ENCODE results near the gene CLDN20. TPM values are rescaled to one million over a fixed set of nuclear protein-coding genes. Genes with fewer than 3 reads are reported as not detected.

Gene CLDN20
- total and polyA plus RNA-seq, 7 experiments from 2014 or later = not detected

- Histone ChIP-seq H3K4me1 (ENCODE audit: control insufficient read depth in 2 of 2, insufficient read depth in 2 of 2, low read length in 2 of 2) (peaks cover 0 to 16% of the 10 kb centered on the region in 2 donors), H3K4me3 (ENCODE audit: low read length) (no peak overlapping the region), H3K27ac (ENCODE audit: low read depth, low read length) (no peak overlapping the region), H3K36me3 (ENCODE audit: control insufficient read depth in 2 of 3, insufficient read depth in 3 of 3, low read length in 3 of 3) (no peaks in the 10 kb centered on the region), H3K9me3 (ENCODE audit: control insufficient read depth in 2 of 3, low read length in 3 of 3) (no peaks in the 10 kb centered on the region), H3K27me3 (ENCODE audit: control insufficient read depth in 2 of 2, insufficient read depth in 2 of 2, low read length in 2 of 2) (no peaks in the 10 kb centered on the region)
- ATAC-seq = no peak
- Mint-ChIP-seq H3K27ac (no peak overlapping the region), H3K4me1 (peaks cover 7 to 21% (median 18%) of the 10 kb centered on the region in 7 donors), H3K9me3 (peaks cover 0 to under 1% (median 0%) of the 10 kb centered on the region in 11 donors), H3K27me3 (peaks cover 0 to under 1% (median 0%) of the 10 kb centered on the region in 5 donors), H3K4me3 (no peak overlapping the region), H3K36me3 (no peaks in the 10 kb centered on the region)
- DNase-seq = no peak
- intact Hi-C loops (cut with micrococcal nuclease) = loop anchor here (5.0 kb wide), 5 partner anchors 1097 to 1947 kb away; no protein-coding TSS in a partner anchor
- ChIA-PET CTCF (interaction anchor here (0.7 kb wide), 1 partner anchor 398 kb away, joined by 3 read pairs; no protein-coding TSS in a partner anchor), POLR2A (interaction anchor here (0.8 kb wide), 1 partner anchor 10 kb away, joined by 3 read pairs; no protein-coding TSS in a partner anchor)
Observed at GRCh38 chr6:155324993-155325392, 61.2 kb downstream of the CLDN20 start.

- Mint-ChIP-seq H3K4me1 (peaks cover 5 to 21% (median 19%) of the 10 kb centered on the region in 7 donors), H3K36me3 (no peaks in the 10 kb centered on the region), H3K9me3 (no peaks in the 10 kb centered on the region), H3K4me3 (no peak overlapping the region), H3K27me3 (no peaks in the 10 kb centered on the region), H3K27ac (no peak overlapping the region)
- peaks cover 0 to 16% of the 10 kb centered on the region in 2 donors for H3K4me1 ChIP-seq (ENCODE audit: control insufficient read depth in 2 of 2, insufficient read depth in 2 of 2, low read length in 2 of 2)
- no peak for ATAC-seq
- H3K4me3 ChIP-seq (ENCODE audit: low read length) = no peak overlapping the region
- no peaks in the 10 kb centered on the region for H3K27me3 ChIP-seq (ENCODE audit: control insufficient read depth in 2 of 2, insufficient read depth in 2 of 2, low read length in 2 of 2)
- POLR2A ChIA-PET = no interaction called here
- no peaks in the 10 kb centered on the region for H3K36me3 ChIP-seq (ENCODE audit: control insufficient read depth in 2 of 3, insufficient read depth in 3 of 3, low read length in 3 of 3)
- DNase-seq = no peak
- no peak overlapping the region for H3K27ac ChIP-seq (ENCODE audit: low read depth, low read length)
- intact Hi-C loops (cut with micrococcal nuclease) = loop anchor here (2.0 to 5.0 kb wide), 7 partner anchors 1096 to 1949 kb away; no protein-coding TSS in a partner anchor
- H3K9me3 ChIP-seq (ENCODE audit: control insufficient read depth in 2 of 3, low read length in 3 of 3) = no peaks in the 10 kb centered on the region
- CTCF ChIA-PET = interaction anchor here (0.7 kb wide), 1 partner anchor 397 kb away, joined by 3 read pairs; no protein-coding TSS in a partner anchor
Observed at GRCh38 chr6:155325700-155326516, 62.1 kb downstream of the CLDN20 start.

Other genes with a start within 250 kb of the CLDN20 start
- gene TFB1M, start 50.5 kb downstream of the CLDN20 start, total RNA-seq = 10 to 100 TPM; 20.5 to 45.4 (median 29.7) TPM
- gene TFB1M, start 50.5 kb downstream of the CLDN20 start, polyA plus RNA-seq = 10 to 100 TPM; 15.8 to 27.1 TPM
- gene NOX3, start 191.8 kb downstream of the CLDN20 start, total RNA-seq = not detected
- gene NOX3, start 191.8 kb downstream of the CLDN20 start, polyA plus RNA-seq = not detected